ENCODE measurements around the gene RNF223.
A peak's percentile ranks its signal among the peaks of the same experiment; 100 is the strongest.
"Not testable (repeated sequence)": the region's sequence is repeated elsewhere in the genome, so short reads cannot be mapped to it uniquely, and the experiment has no call there.

RNF223 gene

GRCh38 chr1:1087351-1088028, 13.4 kb upstream of the RNF223 start:
- no peak for DNase-seq (ENCODE audit: low spot score)

DNA sequence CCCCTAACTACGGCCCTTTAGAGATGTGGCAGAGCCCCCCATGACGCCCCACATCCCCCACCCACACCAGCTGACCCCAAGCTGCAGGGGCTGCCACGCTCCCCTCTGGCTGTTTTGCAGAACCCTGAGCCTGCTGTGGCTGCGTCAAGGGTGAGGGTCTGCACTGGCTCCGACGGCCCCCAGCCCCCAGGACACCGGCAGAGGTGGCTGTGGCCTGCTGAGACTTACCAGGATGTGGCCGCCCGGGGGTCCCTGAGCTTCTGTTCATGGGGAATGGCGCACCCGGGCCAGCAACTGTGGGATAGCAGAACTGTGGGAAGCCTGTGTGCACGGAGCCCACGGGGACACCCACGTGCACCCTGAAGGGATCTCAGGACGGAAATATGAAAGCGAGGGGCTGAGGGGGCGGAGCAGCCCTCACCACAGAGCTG, 12.8 kb upstream of the RNF223 start:
- no peak for DNase-seq (ENCODE audit: low spot score)

DNA sequence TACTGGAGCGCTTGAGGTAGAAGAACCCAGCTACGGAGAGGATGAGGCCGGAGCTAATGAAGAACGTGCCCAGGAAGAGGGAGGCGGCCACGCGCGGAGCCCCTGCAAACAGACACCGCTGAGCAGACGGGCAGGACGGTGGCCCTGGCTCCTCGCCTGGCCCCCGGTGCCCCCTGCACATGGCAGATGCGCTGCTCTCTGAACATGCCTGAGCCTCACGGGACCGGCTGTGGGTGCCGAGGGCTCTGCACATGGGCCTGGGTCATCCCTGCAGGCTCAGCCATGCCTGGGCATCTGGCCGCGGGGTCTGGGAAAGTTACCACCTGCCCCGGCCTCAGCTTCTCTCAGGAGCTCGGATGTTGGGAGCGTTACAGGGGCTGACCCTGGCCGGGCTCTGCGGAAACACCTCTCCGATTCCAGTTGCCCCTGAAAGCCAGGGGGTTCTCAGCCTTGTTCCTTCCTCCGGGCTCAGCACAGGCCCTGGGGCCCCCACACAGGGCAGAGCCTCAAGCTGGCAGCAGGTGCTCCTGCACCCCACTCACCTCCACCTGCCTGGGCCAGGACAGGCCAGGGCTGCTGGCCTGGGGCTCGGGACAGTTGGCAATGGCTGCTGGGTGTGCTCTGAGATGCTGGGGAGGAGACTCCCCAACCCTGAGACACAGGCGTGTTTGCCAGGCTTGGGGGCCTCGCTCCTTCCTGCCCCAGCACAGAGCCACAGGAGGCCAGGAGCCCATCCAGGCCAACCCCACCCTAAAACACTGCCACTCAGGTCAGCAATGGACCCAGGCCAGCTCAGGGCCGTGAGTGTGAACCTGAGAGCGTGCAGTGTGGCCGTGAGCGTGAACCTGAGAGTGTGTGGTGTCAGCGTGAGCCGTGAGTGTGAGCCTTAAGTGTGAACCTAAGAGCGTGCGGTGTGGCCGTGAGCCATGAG, 12.1 kb upstream of the RNF223 start:
- no peak for DNase-seq (ENCODE audit: low spot score)

- no peak for DNase-seq (ENCODE audit: low spot score)
Observed at GRCh38 chr1:1085171-1085841, 11.2 kb upstream of the RNF223 start.

GRCh38 chr1:1084372-1085170, 10.5 kb upstream of the RNF223 start:
- no peak for DNase-seq (ENCODE audit: low spot score)

DNA sequence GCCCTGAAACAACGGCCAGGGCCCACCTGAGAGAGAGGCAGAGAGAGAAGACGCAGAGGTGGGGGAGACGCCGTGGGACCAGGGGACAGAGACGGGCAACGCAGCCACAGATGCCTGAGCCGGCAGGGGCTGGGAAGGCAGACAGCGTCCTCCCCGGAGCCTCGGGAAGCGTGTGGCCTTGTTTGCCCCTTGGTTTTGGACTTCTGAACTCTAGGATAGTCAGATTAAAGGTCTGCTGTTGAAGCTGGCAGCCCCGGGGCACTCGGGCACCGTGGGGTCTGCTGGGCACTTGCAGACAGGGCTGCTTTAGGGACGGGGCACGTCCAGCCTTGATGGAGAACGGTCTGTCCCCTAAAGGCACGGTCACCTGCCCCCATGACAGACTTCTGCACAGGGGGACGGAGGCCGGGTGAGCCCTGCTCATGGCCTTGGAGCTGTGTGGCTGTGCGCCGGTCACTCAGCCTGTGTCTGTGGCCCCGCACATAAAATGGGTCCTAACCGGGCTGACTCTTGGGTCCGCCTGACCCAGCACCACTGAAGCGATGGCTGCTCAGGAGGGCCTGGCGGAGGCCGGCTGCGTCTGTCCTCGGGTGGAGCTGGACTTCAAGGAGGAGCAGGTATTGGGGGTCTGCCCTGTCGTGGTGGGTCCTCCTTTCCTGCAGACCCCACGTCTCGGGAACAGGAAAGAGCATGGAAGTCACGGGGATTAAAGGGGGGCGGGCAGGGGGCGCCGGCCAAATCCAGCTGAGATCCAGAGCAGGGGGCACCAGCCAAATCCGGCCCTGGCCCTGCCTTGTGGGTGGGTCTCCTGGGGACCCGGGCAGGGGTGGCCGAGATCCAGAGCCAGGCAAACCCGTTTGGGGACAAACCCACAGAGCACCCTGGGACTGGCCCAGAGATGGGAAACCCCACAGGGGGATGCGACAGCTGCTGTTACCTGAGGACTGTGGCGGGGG, 9.6 kb upstream of the RNF223 start:
- no peak for DNase-seq (ENCODE audit: low spot score)

GRCh38 chr1:1082776-1083415, 8.8 kb upstream of the RNF223 start:
- no peak for DNase-seq (ENCODE audit: low spot score)

DNA sequence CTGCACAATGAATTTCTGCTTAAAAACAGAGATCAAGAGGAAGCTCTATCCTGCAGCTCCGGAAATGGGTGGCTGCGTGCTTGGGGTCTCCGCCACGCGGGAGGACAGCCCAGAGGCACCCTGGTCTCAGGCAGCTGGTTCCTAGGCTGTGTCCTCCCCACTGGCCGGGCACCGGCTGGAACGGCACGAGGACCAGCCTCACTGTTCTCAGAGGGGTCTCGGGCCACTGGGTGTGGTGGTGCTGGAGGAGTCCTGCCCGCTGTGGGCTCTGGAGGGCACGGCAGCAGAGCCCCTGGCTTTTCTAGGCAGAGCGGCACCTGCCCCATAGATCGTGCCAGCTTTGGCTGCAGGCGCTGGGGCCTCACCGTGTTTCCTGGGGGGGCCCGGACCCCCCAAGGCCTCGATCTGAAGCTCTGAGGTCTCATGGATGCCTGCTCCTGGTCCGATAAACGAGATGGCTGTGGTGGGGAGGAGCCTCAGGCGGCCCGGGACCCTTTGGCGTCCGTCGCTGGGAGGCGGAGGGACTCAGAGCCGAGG, 8.2 kb upstream of the RNF223 start:
- DNase-seq (ENCODE audit: low spot score) = no peak

DNA sequence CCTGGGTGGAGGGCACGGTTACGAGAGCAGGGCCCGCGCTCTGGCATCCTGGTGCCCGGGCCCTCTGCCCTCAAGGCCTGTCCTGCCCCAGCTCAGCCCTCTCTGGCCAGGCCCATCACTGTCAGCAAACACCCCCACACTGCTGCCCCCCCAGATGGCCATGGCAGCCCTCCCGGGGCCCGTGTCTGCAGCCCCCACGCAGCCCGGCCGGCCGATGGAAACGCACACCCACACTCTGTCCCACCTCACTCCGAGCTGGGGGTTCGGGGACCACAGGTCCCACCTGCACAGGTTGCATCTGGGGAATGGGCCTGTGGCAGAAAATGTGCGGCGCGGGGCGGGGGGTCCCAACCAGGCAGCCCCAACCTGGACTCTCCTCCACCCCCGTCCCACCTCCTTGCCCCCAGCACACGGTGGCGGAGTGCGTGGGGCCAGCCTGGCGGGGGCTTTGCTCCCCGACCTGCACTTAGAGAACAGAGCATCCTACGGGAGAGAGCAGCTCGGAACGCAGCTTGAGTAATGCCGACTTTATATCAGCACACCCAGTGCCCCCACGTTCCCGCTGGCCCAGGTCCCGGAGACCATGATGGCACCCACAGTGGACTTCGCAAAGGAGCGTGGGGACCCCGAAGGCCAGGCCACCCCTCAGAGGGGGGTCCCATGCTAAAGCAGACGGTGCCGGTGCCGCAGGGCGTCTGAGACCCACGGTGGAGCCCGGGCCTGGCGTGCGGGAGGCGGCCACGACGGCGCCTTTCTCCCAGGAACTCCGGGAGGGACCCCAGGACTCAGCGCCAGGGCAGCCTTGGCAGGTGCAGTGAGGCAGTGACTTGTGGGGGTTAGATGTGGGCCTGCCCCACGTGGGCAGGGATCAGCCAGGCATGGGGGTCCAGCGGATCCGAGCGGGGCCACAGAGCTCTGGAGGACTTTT, 7.5 kb upstream of the RNF223 start:
- no peak for DNase-seq (ENCODE audit: low spot score)

GRCh38 chr1:1080951-1081310, 6.8 kb upstream of the RNF223 start:
- DNase-seq (ENCODE audit: low spot score) = no peak

DNA sequence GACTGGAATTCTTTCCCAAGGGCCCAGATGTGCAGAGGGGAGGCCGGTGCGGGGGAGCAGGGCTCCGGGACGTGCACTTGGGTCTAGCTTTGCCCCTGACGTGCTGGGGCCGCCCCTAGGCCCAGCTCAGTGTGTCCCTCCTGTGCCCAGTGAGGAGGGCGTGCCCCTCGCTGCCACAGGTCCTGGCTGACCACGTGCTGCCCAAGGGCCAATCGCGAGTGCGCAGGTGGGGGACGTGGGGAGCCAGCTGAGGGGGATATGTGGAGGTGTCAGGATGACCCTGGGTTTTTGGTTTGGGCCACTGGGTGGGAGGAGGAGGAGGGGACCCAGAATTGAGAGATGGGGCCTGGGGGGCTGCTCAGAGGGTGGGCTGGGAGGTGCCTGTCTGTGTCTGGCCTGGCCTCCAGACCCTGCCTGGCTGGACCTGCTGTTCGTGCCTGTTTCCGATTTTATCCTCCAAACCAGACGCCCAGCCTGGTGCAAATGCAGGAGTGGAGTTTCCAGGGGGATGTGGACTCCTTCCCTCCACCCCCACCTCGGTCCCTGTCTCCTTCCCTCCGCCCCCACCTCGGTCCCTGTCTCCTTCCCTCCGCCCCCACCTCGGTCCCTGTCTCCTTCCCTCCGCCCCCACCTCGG, 6.1 kb upstream of the RNF223 start:
- no peak for DNase-seq (ENCODE audit: low spot score)

- DNase-seq (ENCODE audit: low spot score) = peak; percentile 81
Observed at GRCh38 chr1:1079408-1080121, 5.5 kb upstream of the RNF223 start.

DNA sequence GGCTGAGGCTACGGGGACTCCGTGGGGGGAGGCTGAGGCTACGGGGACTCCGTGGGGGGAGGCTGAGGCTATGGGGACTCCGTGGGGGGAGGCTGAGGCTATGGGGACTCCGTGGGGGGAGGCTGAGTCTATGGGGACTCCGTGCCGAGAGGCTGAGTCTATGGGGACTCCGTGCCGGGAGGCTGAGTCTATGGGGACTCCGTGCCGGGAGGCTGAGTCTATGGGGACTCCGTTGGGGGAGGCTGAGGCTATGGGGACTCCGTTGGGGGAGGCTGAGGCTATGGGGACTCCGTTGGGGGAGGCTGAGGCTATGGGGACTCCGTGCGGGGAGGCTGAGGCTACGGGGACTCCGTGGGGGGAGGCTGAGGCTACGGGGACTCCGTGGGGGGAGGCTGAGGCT, 3.3 kb upstream of the RNF223 start:
- not testable (repeated sequence) for DNase-seq (ENCODE audit: low spot score)

DNA sequence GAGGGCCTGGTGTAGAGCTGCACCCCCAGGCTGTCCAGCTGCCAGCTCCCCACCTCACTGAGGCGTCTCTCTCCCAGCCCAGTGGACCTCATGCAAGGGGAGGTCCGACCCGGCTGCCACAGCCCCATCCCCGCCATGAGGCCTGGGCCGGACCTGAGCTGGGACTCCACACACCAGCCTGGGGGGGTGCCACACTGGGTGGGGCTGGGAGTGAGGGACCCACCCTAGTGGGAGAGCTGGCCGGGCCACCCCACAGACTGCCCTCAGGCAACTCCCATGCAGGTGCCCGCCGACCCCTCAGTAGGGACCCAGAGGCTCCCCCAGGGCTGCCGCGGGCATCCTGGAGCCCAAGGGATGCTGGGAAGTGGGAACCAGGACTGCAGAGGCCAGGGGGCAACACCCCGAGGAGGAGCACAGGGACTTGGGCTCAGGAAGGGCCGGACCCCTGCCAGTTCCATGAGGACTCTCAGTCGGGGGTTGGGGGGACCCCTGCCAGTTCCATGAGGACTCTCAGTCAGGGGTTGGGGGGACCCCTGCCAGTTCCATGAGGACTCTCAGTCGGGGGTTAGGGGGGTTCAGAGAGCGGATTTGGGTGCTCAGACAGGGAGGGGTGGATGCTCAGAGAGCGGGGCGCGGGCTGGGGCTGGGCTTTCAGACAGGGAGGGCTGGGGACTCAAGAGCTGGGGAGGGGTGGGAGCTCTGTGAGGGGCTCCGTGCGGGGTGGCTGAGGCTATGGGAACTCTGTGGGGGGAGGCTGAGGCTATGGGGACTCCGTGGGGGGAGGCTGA, 1.2 kb upstream of the RNF223 start:
- no peak for DNase-seq (ENCODE audit: low spot score)

DNA sequence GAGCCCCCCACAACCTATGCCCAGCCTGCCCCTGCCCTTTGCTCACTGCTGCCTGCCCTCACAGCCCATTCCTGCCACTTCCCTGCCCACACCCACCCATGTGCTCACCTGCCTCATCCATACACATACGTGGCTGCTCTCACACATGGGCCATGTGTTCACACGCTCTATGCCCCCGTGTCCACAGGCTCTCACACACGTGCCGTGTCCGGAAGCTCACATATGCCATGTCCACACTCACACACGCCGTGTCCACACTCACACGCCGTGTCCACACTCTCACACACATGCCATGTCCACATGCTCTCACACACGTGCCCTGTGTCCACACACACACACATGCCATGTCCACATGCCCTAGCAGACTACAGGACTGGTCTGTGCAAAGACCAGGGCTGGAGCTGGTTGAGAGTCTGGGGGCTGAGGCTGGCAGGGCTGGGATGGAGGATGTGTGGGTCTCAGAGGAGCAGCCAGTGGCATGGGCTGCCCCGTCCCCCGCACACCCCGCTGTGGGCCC, 583 bp upstream of the RNF223 start:
- no peak for DNase-seq (ENCODE audit: low spot score)

DNA sequence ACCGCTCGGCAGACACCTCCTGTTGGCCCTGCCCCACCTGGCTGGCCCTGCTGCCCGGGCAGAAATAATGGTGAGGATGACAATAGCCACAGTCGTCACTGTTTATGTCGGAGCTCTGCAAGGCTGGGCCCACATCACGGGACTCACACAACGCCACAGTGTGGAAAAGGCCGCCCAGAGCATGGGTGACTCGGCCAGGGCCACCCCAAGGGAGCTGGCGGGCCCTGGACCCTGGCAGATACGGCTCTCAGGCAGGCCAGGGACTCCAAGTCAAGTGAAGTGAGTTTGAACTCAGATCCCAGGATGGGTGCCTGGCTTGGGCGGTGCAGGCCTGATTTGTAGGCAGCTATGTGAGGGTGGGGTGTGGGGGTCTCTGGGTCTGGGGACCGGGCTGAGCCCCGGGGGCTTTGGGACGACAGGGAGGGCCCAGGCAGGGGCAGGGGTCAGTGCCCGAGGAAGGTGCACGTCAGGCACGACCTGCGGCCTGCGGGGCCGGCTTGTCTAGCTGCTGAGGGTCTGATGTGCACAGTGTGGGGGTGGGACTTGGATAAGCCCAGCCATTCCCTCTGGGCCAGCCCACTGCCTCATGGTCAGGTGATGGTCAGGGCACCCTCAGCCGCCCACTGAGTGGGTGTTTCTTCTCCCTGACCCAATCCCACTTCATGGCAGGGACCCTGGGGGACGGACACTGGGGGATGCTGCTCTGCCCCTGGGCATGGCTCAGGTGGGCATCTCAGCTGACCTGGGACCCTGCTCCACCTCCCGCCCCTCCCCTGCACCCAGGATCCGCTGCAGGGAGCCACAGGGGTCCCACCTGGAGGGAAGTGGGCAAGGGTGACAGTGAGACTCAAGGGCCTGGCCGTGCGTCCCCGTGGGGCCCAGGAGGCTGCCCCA, 1.0 kb downstream of the RNF223 start:
- DNase-seq (ENCODE audit: low spot score) = no peak

Measured in LoVo (cell line).